A549 (cell line): ENCODE measurements around the gene TMEM87B.

ENCODE experiments used
- CHD2 ChIP-seq: fragments of 150-350 bp; IDR thresholded peaks from 2 replicates; pipeline ENCODE4 v1.6.1; 2014; ENCODE audit warnings: low read length; ENCODE audit not compliant: partially characterized antibody
- MAX ChIP-seq: IDR thresholded peaks from 2 replicates; pipeline ENCODE4 v1.6.1; 2012
- MAZ ChIP-seq: fragments of 150-350 bp; IDR thresholded peaks from 2 replicates; pipeline ENCODE4 v1.6.1; 2014; ENCODE audit warnings: antibody characterized with exemption, low read depth, low read length, borderline replicate concordance
- TF ChIP-seq, protein P1 (sequence below): fragments of >200 bp; sonication (Bioruptor Twin); formaldehyde crosslinking; IDR thresholded peaks from 3 replicates; pipeline ENCODE4 v1.5.1; 2016

- TF ChIP-seq, protein P1, sequence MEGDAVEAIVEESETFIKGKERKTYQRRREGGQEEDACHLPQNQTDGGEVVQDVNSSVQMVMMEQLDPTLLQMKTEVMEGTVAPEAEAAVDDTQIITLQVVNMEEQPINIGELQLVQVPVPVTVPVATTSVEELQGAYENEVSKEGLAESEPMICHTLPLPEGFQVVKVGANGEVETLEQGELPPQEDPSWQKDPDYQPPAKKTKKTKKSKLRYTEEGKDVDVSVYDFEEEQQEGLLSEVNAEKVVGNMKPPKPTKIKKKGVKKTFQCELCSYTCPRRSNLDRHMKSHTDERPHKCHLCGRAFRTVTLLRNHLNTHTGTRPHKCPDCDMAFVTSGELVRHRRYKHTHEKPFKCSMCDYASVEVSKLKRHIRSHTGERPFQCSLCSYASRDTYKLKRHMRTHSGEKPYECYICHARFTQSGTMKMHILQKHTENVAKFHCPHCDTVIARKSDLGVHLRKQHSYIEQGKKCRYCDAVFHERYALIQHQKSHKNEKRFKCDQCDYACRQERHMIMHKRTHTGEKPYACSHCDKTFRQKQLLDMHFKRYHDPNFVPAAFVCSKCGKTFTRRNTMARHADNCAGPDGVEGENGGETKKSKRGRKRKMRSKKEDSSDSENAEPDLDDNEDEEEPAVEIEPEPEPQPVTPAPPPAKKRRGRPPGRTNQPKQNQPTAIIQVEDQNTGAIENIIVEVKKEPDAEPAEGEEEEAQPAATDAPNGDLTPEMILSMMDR = no peak
- TF ChIP-seq MAX (no peak), MAZ (no peak), CHD2 (no peak)
Measured at GRCh38 chr2:112065966-112066365, 10.9 kb downstream of the TMEM87B start.
